HCT116 (cell line): ENCODE measurements around the gene THG1L. TPM values are rescaled to one million over a fixed set of nuclear protein-coding genes. Genes with fewer than 3 reads are reported as not detected.
"Not testable (repeated sequence)": the region's sequence is repeated elsewhere in the genome, so short reads cannot be mapped to it uniquely, and the experiment has no call there.

Source experiments
- ATAC-seq: fragments of 200-7000 bp; cut with Tn5 transposase; 2 replicates; pipeline ENCODE4 v1.9.1; 2020; ENCODE audit warnings: mild to moderate bottlenecking, moderate library complexity
- BruUV-seq: library from RNA; stranded (reverse); fragments of 400-500 nt; replicated peaks from 2 replicates; lab custom pipeline; 2021; lab: Mats Ljungman, UMichigan
- CTCF ChIA-PET: fragments of 300-600 bp; sonication (Branson Sonifier 250); formaldehyde crosslinking; loops from one replicate; lab custom pipeline; 2021; ENCODE audit warnings: antibody characterized with exemption; lab: Charles Lee
- POLR2A ChIA-PET: fragments of 300-600, 350-600 bp; sonication (Branson Sonifier 250); formaldehyde crosslinking; loops from one replicate; lab custom pipeline; 2021; ENCODE audit warnings: antibody characterized with exemption; lab: Charles Lee
- RAD21 ChIA-PET, 2 experiments: fragments of 300-600 bp; sonication (Branson Sonifier 250); formaldehyde crosslinking; loops; one replicate each; lab custom pipeline; 2023; ENCODE audit warnings: low total read pairs in 2 of 2; ENCODE audit not compliant: uncharacterized antibody in 2 of 2, unreplicated experiment in 2 of 2, low non-redundant PET in 1 of 2; lab: Charles Lee
- DNase-seq: peaks from one replicate; pipeline ENCODE4 v3.0.0-alpha.2; 2010; ENCODE audit warnings: low read depth, low spot score
- H2AFZ ChIP-seq: fragments of 200-600 bp; shearing (Covaris generic), sonication (generic); 2 replicates; pipeline ENCODE4 v1.6.1; 2017; ENCODE audit warnings: low read depth, mixed run types, mixed read lengths, antibody characterized with exemption, low read length; ENCODE audit not compliant: poor library complexity, severe bottlenecking
- H3K27ac ChIP-seq: 2 replicates; pipeline ENCODE4 v1.5.1; 2012; ENCODE audit warnings: low read depth, low read length
- H3K27me3 ChIP-seq: fragments of 200-600 bp; sonication (generic); 2 replicates; pipeline ENCODE4 v1.6.1; 2016; ENCODE audit warnings: mixed run types, low read length, mixed read lengths; ENCODE audit not compliant: insufficient read depth
- H3K36me3 ChIP-seq, 2 experiments: fragments of 200-500 bp in 1 of 2; fragments of 200-600 bp in 1 of 2; sonication (Bioruptor generic) in 1 of 2; sonication (generic) in 1 of 2; 2 replicates each; pipeline versions ENCODE4 v1.5.1 to v1.6.1; 2014 to 2016; ENCODE audit warnings: low read length in 2 of 2, inconsistent platforms in 1 of 2, mixed read lengths in 1 of 2, mixed run types in 1 of 2; ENCODE audit not compliant: insufficient read depth in 2 of 2, control insufficient read depth in 1 of 2
- H3K4me1 ChIP-seq, 2 experiments: fragments of 200-600 bp in 1 of 2; sonication (generic) in 1 of 2; 2 replicates each; pipeline versions ENCODE4 v1.5.1 to v1.6.1; 2012 to 2017; ENCODE audit warnings: low read length in 2 of 2, inconsistent platforms in 1 of 2, mild to moderate bottlenecking in 1 of 2, mixed read lengths in 1 of 2, mixed run types in 1 of 2, moderate library complexity in 1 of 2; ENCODE audit not compliant: insufficient read depth in 2 of 2, control insufficient read depth in 1 of 2
- H3K4me2 ChIP-seq: fragments of 200-600 bp; sonication (generic); 2 replicates; pipeline ENCODE4 v1.6.1; 2017; ENCODE audit warnings: mixed run types, low read length, mixed read lengths
- H3K4me3 ChIP-seq, 2 experiments: fragments of 200-600 bp in 1 of 2; sonication (generic) in 1 of 2; replicated peaks in 1 of 2; 2 replicates each; pipeline ENCODE4 v1.5.1; 2011 to 2016; ENCODE audit warnings: low read length in 2 of 2, control low read depth in 1 of 2, low read depth in 1 of 2, mild to moderate bottlenecking in 1 of 2, mixed read lengths in 1 of 2, mixed run types in 1 of 2
- H3K79me2 ChIP-seq: fragments of 200-600 bp; sonication (generic); 2 replicates; pipeline ENCODE4 v1.6.1; 2017; ENCODE audit warnings: mild to moderate bottlenecking, mixed run types, low read length, moderate library complexity, mixed read lengths; ENCODE audit not compliant: insufficient read depth
- H3K9ac ChIP-seq: fragments of 200-600 bp; sonication (generic); 2 replicates; pipeline ENCODE4 v1.6.1; 2016; ENCODE audit warnings: low read length, mixed read lengths
- H3K9me2 ChIP-seq: fragments of 200-600 bp; sonication (generic), shearing (Covaris generic); 2 replicates; pipeline ENCODE4 v1.6.1; 2017; ENCODE audit warnings: mixed run types, mild to moderate bottlenecking, moderate library complexity; ENCODE audit not compliant: insufficient read depth
- H3K9me3 ChIP-seq, 2 experiments: fragments of 200-500 bp in 1 of 2; fragments of 200-600 bp in 1 of 2; sonication (Bioruptor generic) in 1 of 2; sonication (generic) in 1 of 2; 2 replicates each; pipeline ENCODE4 v1.6.1; 2014 to 2017; ENCODE audit warnings: low read length in 2 of 2, mixed read lengths in 2 of 2, inconsistent platforms in 1 of 2, low read depth in 1 of 2, mild to moderate bottlenecking in 1 of 2, mixed run types in 1 of 2, moderate library complexity in 1 of 2; ENCODE audit not compliant: control insufficient read depth in 1 of 2, insufficient read depth in 1 of 2
- H4K20me1 ChIP-seq: fragments of 200-600 bp; sonication (generic), shearing (Covaris generic); 2 replicates; pipeline ENCODE4 v1.6.1; 2017; ENCODE audit warnings: mixed run types, mild to moderate bottlenecking, moderate library complexity; ENCODE audit not compliant: insufficient read depth
- JUND ChIP-seq: IDR thresholded peaks from 2 replicates; pipeline ENCODE4 v1.6.1; 2012
- POLR2A ChIP-seq: IDR thresholded peaks from 2 replicates; pipeline ENCODE4 v1.7.0; 2011; ENCODE audit warnings: borderline replicate concordance; ENCODE audit not compliant: insufficient read depth, insufficient read length; ENCODE audit errors: extremely low read depth
- POLR2AphosphoS5 ChIP-seq: IDR thresholded peaks from 2 replicates; pipeline ENCODE4 v1.6.1; 2011; ENCODE audit warnings: mild to moderate bottlenecking, low read depth, low read length, moderate library complexity
- RAD21 ChIP-seq: IDR thresholded peaks from 2 replicates; pipeline ENCODE4 v1.6.1; 2012; ENCODE audit warnings: low read depth, mild to moderate bottlenecking
- SIN3A ChIP-seq: IDR thresholded peaks from 2 replicates; pipeline ENCODE4 v1.6.1; 2012; ENCODE audit warnings: low read depth
- ZFX ChIP-seq: fragments of 450-650 bp; IDR thresholded peaks from 2 replicates; pipeline ENCODE4 v1.6.1; 2017
- intact Hi-C: fragments of 100-400 bp; cut with micrococcal nuclease; formaldehyde crosslinking; loops from 2 replicates; pipeline ENCODE4 v1.10.0; 2022
- total RNA-seq: library from RNA; stranded (reverse); gene quantifications from one replicate; pipeline ENCODE4 v1.2.1, GENCODE V29; 2021; ENCODE audit not compliant: unreplicated experiment
- TF ChIP-seq, protein P1 (sequence below), 3 experiments: fragments of 200-600 bp in 1 of 3; sonication (generic) in 1 of 3; IDR thresholded peaks in 2 of 3; conservative IDR thresholded peaks in 1 of 3; 2 replicates each; pipeline ENCODE4 v1.5.1; 2012 to 2017; ENCODE audit warnings: low read depth in 2 of 3, low read length in 2 of 3, antibody characterized with exemption in 1 of 3, borderline replicate concordance in 1 of 3, control low read depth in 1 of 3, mild to moderate bottlenecking in 1 of 3, mixed read lengths in 1 of 3, mixed run types in 1 of 3, moderate library complexity in 1 of 3; ENCODE audit not compliant: insufficient read depth in 1 of 3

The THG1L gene
- total RNA-seq, 1 experiment from 2014 or later = 33.9 TPM

- Histone ChIP-seq H3K9ac (no peak overlapping the region), H3K4me2 (no peak overlapping the region), H3K9me3 (no peaks in the 10 kb centered on the region)
- ChIA-PET POLR2A (no interaction called here), RAD21 (no interaction called here)
- TF ChIP-seq JUND = no peak
- TF ChIP-seq, protein P1, sequence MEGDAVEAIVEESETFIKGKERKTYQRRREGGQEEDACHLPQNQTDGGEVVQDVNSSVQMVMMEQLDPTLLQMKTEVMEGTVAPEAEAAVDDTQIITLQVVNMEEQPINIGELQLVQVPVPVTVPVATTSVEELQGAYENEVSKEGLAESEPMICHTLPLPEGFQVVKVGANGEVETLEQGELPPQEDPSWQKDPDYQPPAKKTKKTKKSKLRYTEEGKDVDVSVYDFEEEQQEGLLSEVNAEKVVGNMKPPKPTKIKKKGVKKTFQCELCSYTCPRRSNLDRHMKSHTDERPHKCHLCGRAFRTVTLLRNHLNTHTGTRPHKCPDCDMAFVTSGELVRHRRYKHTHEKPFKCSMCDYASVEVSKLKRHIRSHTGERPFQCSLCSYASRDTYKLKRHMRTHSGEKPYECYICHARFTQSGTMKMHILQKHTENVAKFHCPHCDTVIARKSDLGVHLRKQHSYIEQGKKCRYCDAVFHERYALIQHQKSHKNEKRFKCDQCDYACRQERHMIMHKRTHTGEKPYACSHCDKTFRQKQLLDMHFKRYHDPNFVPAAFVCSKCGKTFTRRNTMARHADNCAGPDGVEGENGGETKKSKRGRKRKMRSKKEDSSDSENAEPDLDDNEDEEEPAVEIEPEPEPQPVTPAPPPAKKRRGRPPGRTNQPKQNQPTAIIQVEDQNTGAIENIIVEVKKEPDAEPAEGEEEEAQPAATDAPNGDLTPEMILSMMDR (IDR thresholded peaks at IDR 0.05 in 2 of 3, conservative IDR thresholded peaks at IDR 0.05 in 1 of 3; ENCODE audit: borderline replicate concordance in 1 of 3, insufficient read depth in 1 of 3, low read depth in 2 of 3, low read length in 2 of 3) = peak in 1 of 3 experiments; percentile 24; a peak in 2 of 6 replicates
- TF ChIP-seq ZFX = no peak
- TF ChIP-seq, all 23 proteins: peak for 1
- H3K27me3 ChIP-seq = no peaks in the 10 kb centered on the region
- intact Hi-C loops = no loop called here
- H4K20me1 ChIP-seq = no peaks in the 10 kb centered on the region
- peak; percentile 40 for ATAC-seq
- no peak overlapping the region for H2AFZ ChIP-seq
- BruUV-seq = no TSS peak
- H3K27ac ChIP-seq = no peak overlapping the region
- CTCF ChIA-PET = no interaction called here
- H3K79me2 ChIP-seq = no peaks in the 10 kb centered on the region
- no peaks in the 10 kb centered on the region for H3K9me2 ChIP-seq
- no peaks in the 10 kb centered on the region for H3K36me3 ChIP-seq
- no peaks in the 10 kb centered on the region for H3K4me1 ChIP-seq
- DNase-seq = no peak
- no peak overlapping the region for H3K4me3 ChIP-seq
These were observed 41.1 kb upstream of the THG1L start for GRCh38 chr5:157689942-157690689.

GRCh38 chr5:157690690-157691433, 40.4 kb upstream of the THG1L start:
- POLR2A ChIA-PET = no interaction called here
- H2AFZ ChIP-seq = no peak overlapping the region

DNA sequence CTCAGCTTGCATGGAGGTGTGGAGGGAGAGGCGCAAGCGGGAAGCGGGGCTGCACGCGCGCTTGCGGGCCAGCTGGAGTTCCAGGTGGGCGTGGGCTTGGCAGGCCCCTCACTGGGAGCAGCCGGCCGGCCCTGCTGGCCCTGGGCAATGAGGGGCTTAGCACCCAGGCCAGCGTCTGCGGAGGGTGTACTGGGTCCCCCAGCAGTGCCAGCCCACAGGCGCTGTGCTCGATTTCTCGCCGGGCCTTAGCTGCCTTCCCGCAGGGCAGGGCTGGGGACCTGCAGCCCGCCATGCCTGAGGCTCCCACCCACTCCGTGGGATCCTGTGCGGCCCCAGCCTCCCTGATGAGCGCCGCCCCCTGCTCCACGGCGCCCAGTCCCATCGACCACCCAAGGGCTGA, 37.4 kb upstream of the THG1L start:
- POLR2A ChIA-PET, H3K4me3 ChIP-seq: not testable (repeated sequence)

More at GRCh38 chr5:157690690-157691433, 40.4 kb upstream of the THG1L start:
- Histone ChIP-seq H3K4me1 (no peaks in the 10 kb centered on the region), H3K4me2 (no peak overlapping the region), H3K27ac (no peak overlapping the region), H3K9ac (no peak overlapping the region), H3K9me2 (no peaks in the 10 kb centered on the region), H3K4me3 (no peak overlapping the region), H3K36me3 (no peaks in the 10 kb centered on the region), H4K20me1 (no peaks in the 10 kb centered on the region), H3K9me3 (no peaks in the 10 kb centered on the region), H3K27me3 (no peaks in the 10 kb centered on the region), H3K79me2 (no peaks in the 10 kb centered on the region)
- intact Hi-C loops = no loop called here
- ATAC-seq (no peak), DNase-seq (no peak)
- no TSS peak for BruUV-seq
- ChIA-PET CTCF (no interaction called here), RAD21 (no interaction called here)
- TF ChIP-seq RAD21 = no peak
- TF ChIP-seq SIN3A = no peak
- TF ChIP-seq POLR2A = no peak
- TF ChIP-seq POLR2AphosphoS5 = no peak

More for the DNA sequence above, 37.4 kb upstream of the THG1L start:
- H3K4me1 ChIP-seq, H3K27me3 ChIP-seq, H2AFZ ChIP-seq, intact Hi-C loops, H4K20me1 ChIP-seq, H3K27ac ChIP-seq, H3K9ac ChIP-seq, H3K4me2 ChIP-seq, CTCF ChIA-PET, H3K79me2 ChIP-seq, DNase-seq, H3K9me2 ChIP-seq, H3K9me3 ChIP-seq, BruUV-seq, RAD21 ChIA-PET, ATAC-seq, H3K36me3 ChIP-seq: not testable (repeated sequence)
